Mesenchymal stem cell (in vitro differentiated cells and primary cell): ENCODE measurements around the gene DNER.

Experiments
- DNase-seq: peaks from one replicate; pipeline ENCODE4 v3.0.0-alpha.2; 2013
- H2AFZ ChIP-seq: one replicate; pipeline ENCODE4 v1.6.1; 2013; ENCODE audit warnings: low read depth, mild to moderate bottlenecking, control low read depth, inconsistent platforms, low read length, moderate library complexity
- H2AK5ac ChIP-seq: 2 replicates; pipeline ENCODE4 v1.6.1; 2013; ENCODE audit warnings: low read length, moderate library complexity, mild to moderate bottlenecking, inconsistent platforms; ENCODE audit not compliant: severe bottlenecking
- H2BK120ac ChIP-seq: one replicate; pipeline ENCODE4 v1.6.1; 2013; ENCODE audit warnings: low read depth, mild to moderate bottlenecking, inconsistent platforms, low read length, moderate library complexity
- H2BK12ac ChIP-seq, 2 experiments: one replicate each; pipeline ENCODE4 v1.6.1; 2013; ENCODE audit warnings: inconsistent platforms in 2 of 2, low read length in 2 of 2, mild to moderate bottlenecking in 2 of 2, moderate library complexity in 2 of 2, control low read depth in 1 of 2
- H2BK15ac ChIP-seq: one replicate; pipeline ENCODE4 v1.6.1; 2013; ENCODE audit warnings: mild to moderate bottlenecking, low read depth, inconsistent platforms; ENCODE audit not compliant: poor library complexity, severe bottlenecking
- H2BK5ac ChIP-seq: 2 replicates; pipeline ENCODE4 v1.6.1; 2013; ENCODE audit warnings: low read depth, mild to moderate bottlenecking, low read length, control low read depth, inconsistent platforms; ENCODE audit not compliant: poor library complexity, severe bottlenecking
- H3K14ac ChIP-seq, 2 experiments: one replicate each; pipeline ENCODE4 v1.6.1; 2013; ENCODE audit warnings: inconsistent platforms in 2 of 2, low read length in 2 of 2, control low read depth in 1 of 2, mild to moderate bottlenecking in 1 of 2, moderate library complexity in 1 of 2
- H3K18ac ChIP-seq, 2 experiments: one replicate each; pipeline ENCODE4 v1.6.1; 2013; ENCODE audit warnings: inconsistent platforms in 2 of 2, low read length in 2 of 2, control low read depth in 1 of 2, low read depth in 1 of 2, mild to moderate bottlenecking in 1 of 2
- H3K23ac ChIP-seq, 2 experiments: one replicate each; pipeline ENCODE4 v1.6.1; 2013; ENCODE audit warnings: inconsistent platforms in 2 of 2, low read length in 2 of 2, mild to moderate bottlenecking in 2 of 2, moderate library complexity in 2 of 2, control low read depth in 1 of 2
- H3K27ac ChIP-seq: 2 replicates; pipeline ENCODE4 v1.5.1; 2013; ENCODE audit warnings: mild to moderate bottlenecking, moderate library complexity, low read length, control low read depth, inconsistent platforms; ENCODE audit not compliant: poor library complexity, severe bottlenecking
- H3K27me3 ChIP-seq, 2 experiments: 2 replicates each; pipeline versions ENCODE4 v1.6.1 to v1.7.0; 2013; ENCODE audit warnings: low read length in 2 of 2, mild to moderate bottlenecking in 2 of 2, moderate library complexity in 2 of 2, control low read depth in 1 of 2, inconsistent platforms in 1 of 2; ENCODE audit not compliant: control insufficient read depth in 1 of 2, insufficient read depth in 1 of 2
- H3K36me3 ChIP-seq, 2 experiments: 2 replicates each; pipeline versions ENCODE4 v1.6.1 to v1.7.0; 2013; ENCODE audit warnings: low read length in 2 of 2, control low read depth in 1 of 2, inconsistent platforms in 1 of 2, low read depth in 1 of 2, mild to moderate bottlenecking in 1 of 2; ENCODE audit not compliant: insufficient read depth in 2 of 2, control insufficient read depth in 1 of 2
- H3K4ac ChIP-seq, 2 experiments: one replicate each; pipeline ENCODE4 v1.6.1; 2013; ENCODE audit warnings: inconsistent platforms in 2 of 2, low read length in 2 of 2, mild to moderate bottlenecking in 2 of 2, moderate library complexity in 2 of 2, control low read depth in 1 of 2, low read depth in 1 of 2
- H3K4me1 ChIP-seq: 2 replicates; pipeline ENCODE4 v1.6.1; 2013; ENCODE audit warnings: low read depth, low read length, control low read depth; ENCODE audit not compliant: control insufficient read depth, insufficient read depth
- H3K4me2 ChIP-seq: 2 replicates; pipeline ENCODE4 v1.6.1; 2013; ENCODE audit warnings: low read length, mild to moderate bottlenecking, inconsistent platforms; ENCODE audit not compliant: poor library complexity, severe bottlenecking
- H3K4me3 ChIP-seq, 2 experiments: 2 replicates each; pipeline versions ENCODE4 v1.5.1 to v1.7.0; 2013; ENCODE audit warnings: low read length in 2 of 2, mild to moderate bottlenecking in 2 of 2, control low read depth in 1 of 2, low read depth in 1 of 2; ENCODE audit not compliant: insufficient read depth in 1 of 2
- H3K79me1 ChIP-seq: replicated peaks from 2 replicates; pipeline ENCODE4 v1.6.1; 2013; ENCODE audit warnings: mild to moderate bottlenecking, control low read depth, low read length, inconsistent platforms; ENCODE audit not compliant: poor library complexity, severe bottlenecking
- H3K9ac ChIP-seq: 2 replicates; pipeline ENCODE4 v1.7.0; 2013; ENCODE audit warnings: mild to moderate bottlenecking, low read length, moderate library complexity
- H3K9me3 ChIP-seq: 2 replicates; pipeline ENCODE4 v1.7.0; 2013; ENCODE audit warnings: mild to moderate bottlenecking, low read length; ENCODE audit not compliant: control insufficient read depth
- H4K8ac ChIP-seq: one replicate; pipeline ENCODE4 v1.6.1; 2013; ENCODE audit warnings: inconsistent platforms, mild to moderate bottlenecking, low read length, moderate library complexity
- H4K91ac ChIP-seq: one replicate; pipeline ENCODE4 v1.6.1; 2013; ENCODE audit warnings: mild to moderate bottlenecking, low read length, inconsistent platforms
- WGBS: methylation state at CpG from one replicate; pipeline ENCODE4 v1.1.7; 2013; ENCODE audit warnings: mixed read lengths; 5-methylcytosine and 5-hydroxymethylcytosine counted together

The DNER gene

GRCh38 chr2:229611360-229611759 is 103.0 kb downstream of the DNER start:
- no peak overlapping the region for H3K4me2 ChIP-seq
- WGBS, result 84% methylated on average over 2 of the region's 2 CpGs

DNA sequence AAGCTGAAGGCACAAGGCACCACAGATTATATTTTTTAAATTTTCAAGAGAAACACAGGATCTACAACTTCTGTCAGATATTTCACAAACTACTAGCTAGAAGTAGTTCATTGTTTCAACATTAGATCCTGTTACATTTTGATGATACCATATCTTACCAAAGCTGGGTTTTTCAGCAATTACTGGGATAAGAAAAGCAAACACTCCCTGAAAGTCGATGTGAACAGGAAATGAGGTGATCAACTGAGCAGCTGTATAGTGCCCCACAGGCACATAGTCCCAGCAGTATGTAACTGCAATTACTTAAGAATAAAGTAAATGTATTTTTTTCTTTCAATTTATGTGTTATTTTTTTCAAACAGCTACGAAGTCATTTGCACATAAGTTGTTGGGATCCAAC is 103.5 kb downstream of the DNER start:
- Histone ChIP-seq H3K36me3 (no peaks in the 10 kb centered on the region), H4K91ac (no peak overlapping the region), H3K4me3 (no peak overlapping the region), H3K27ac (no peak overlapping the region), H2BK120ac (no peak overlapping the region), H3K27me3 (no peaks in the 10 kb centered on the region), H2BK5ac (no peak overlapping the region), H3K4me2 (no peak overlapping the region), H2BK12ac (no peak overlapping the region), H2AFZ (no peak overlapping the region), H3K4me1 (no peaks in the 10 kb centered on the region), H3K9ac (no peak overlapping the region), H3K9me3 (no peaks in the 10 kb centered on the region), H3K4ac (no peak overlapping the region), H2AK5ac (no peak overlapping the region), H3K18ac (no peak overlapping the region), H3K14ac (no peak overlapping the region), H3K23ac (no peak overlapping the region), H4K8ac (no peak overlapping the region), H2BK15ac (no peak overlapping the region), H3K79me1 (no peaks in the 10 kb centered on the region)
- no peak for DNase-seq
- 50% methylated on average over 2 of the region's 2 CpGs for whole genome bisulfite sequencing

More at GRCh38 chr2:229611360-229611759, 103.0 kb downstream of the DNER start:
- DNase-seq, result no peak
- Histone ChIP-seq H2AFZ (no peak overlapping the region), H3K36me3 (no peaks in the 10 kb centered on the region), H3K4ac (no peak overlapping the region), H2AK5ac (no peak overlapping the region), H2BK5ac (no peak overlapping the region), H2BK15ac (no peak overlapping the region), H2BK12ac (no peak overlapping the region), H3K9ac (no peak overlapping the region), H3K9me3 (no peaks in the 10 kb centered on the region), H3K79me1 (no peaks in the 10 kb centered on the region), H3K27ac (no peak overlapping the region), H4K91ac (no peak overlapping the region), H3K14ac (no peak overlapping the region), H2BK120ac (no peak overlapping the region), H3K23ac (no peak overlapping the region), H3K27me3 (no peaks in the 10 kb centered on the region), H4K8ac (no peak overlapping the region), H3K4me1 (no peaks in the 10 kb centered on the region), H3K18ac (no peak overlapping the region), H3K4me3 (no peak overlapping the region)

DNA sequence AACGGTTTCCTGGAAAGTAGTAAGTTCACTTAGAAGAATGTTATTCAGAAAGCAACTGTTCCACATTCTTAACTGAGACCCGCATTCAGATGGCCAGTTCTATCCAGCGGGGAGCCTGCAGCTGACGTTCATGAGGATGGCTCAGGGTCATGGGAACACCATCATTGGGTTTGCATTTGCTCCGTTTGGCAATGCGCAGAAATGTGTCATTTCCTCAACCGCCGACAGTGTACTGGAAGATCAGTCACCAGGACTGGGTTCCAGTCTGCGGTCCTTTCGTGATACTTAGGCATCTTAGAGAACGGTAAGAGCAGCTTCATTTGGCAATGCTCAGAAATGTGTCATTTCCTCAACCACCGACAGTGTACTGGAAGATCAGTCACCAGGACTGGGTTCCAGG is 104.0 kb downstream of the DNER start:
- H3K4me1 ChIP-seq, result no peaks in the 10 kb centered on the region
- 85% methylated on average over 12 of the region's 12 CpGs for WGBS
- H3K27ac ChIP-seq, result no peak overlapping the region
- H3K36me3 ChIP-seq, result no peaks in the 10 kb centered on the region
- H3K4me3 ChIP-seq, result no peak overlapping the region
- H3K4ac ChIP-seq, result no peak overlapping the region
- no peak overlapping the region for H2AK5ac ChIP-seq
- no peak overlapping the region for H3K14ac ChIP-seq
- no peak overlapping the region for H3K9ac ChIP-seq
- no peak overlapping the region for H3K18ac ChIP-seq
- H3K9me3 ChIP-seq, result no peaks in the 10 kb centered on the region
- no peak for DNase-seq
- no peaks in the 10 kb centered on the region for H3K27me3 ChIP-seq
- H3K23ac ChIP-seq, result no peak overlapping the region
- H3K4me2 ChIP-seq, result no peak overlapping the region
- H2BK5ac ChIP-seq, result no peak overlapping the region
- no peak overlapping the region for H2BK15ac ChIP-seq
- H4K8ac ChIP-seq, result no peak overlapping the region
- H2BK120ac ChIP-seq, result no peak overlapping the region
- H3K79me1 ChIP-seq, result no peaks in the 10 kb centered on the region
- no peak overlapping the region for H4K91ac ChIP-seq
- no peak overlapping the region for H2AFZ ChIP-seq
- H2BK12ac ChIP-seq, result no peak overlapping the region

GRCh38 chr2:229601936-229602335 is 112.4 kb downstream of the DNER start:
- H2BK12ac ChIP-seq, result no peak overlapping the region
- H3K27me3 ChIP-seq, result no peaks in the 10 kb centered on the region
- H4K91ac ChIP-seq, result no peak overlapping the region
- H2AFZ ChIP-seq, result no peak overlapping the region
- H3K27ac ChIP-seq, result no peak overlapping the region
- no peak overlapping the region for H3K14ac ChIP-seq
- H2BK120ac ChIP-seq, result no peak overlapping the region
- H2BK15ac ChIP-seq, result no peak overlapping the region
- no peaks in the 10 kb centered on the region for H3K36me3 ChIP-seq
- no peaks in the 10 kb centered on the region for H3K4me1 ChIP-seq
- no peak overlapping the region for H3K4ac ChIP-seq
- H3K18ac ChIP-seq, result no peak overlapping the region
- DNase-seq, result no peak
- no peak overlapping the region for H3K23ac ChIP-seq
- H3K9me3 ChIP-seq, result no peaks in the 10 kb centered on the region
- no peak overlapping the region for H3K9ac ChIP-seq
- WGBS, result 55% methylated on average over 1 of the region's 3 CpGs
- no peak overlapping the region for H3K4me2 ChIP-seq
- H3K79me1 ChIP-seq, result no peaks in the 10 kb centered on the region
- no peak overlapping the region for H4K8ac ChIP-seq
- no peak overlapping the region for H2AK5ac ChIP-seq
- no peak overlapping the region for H2BK5ac ChIP-seq
- no peak overlapping the region for H3K4me3 ChIP-seq
